Subcutaneous abdominal adipose tissue (tissue), 5 donors: ENCODE measurements around the gene CLASP1.
"Not testable (repeated sequence)": the region's sequence is repeated elsewhere in the genome, so short reads cannot be mapped to it uniquely, and the experiment has no call there.

ENCODE experiments used
- H3K27ac ChIP-seq: one replicate; pipeline ENCODE4 v1.7.0; 2013; ENCODE audit warnings: low read depth, mild to moderate bottlenecking, inconsistent platforms, low read length, moderate library complexity
- H3K27me3 ChIP-seq, 5 donors: one replicate each; pipeline ENCODE4 v1.7.0; 2013; ENCODE audit warnings: low read length in 5 of 5, inconsistent platforms in 1 of 5; ENCODE audit not compliant: control insufficient read depth in 5 of 5, insufficient read depth in 4 of 5
- H3K36me3 ChIP-seq, 5 donors: one replicate each; pipeline ENCODE4 v1.7.0; 2013; ENCODE audit warnings: low read length in 5 of 5; ENCODE audit not compliant: control insufficient read depth in 5 of 5, insufficient read depth in 5 of 5
- H3K4me1 ChIP-seq, 5 donors: one replicate each; pipeline ENCODE4 v1.7.0; 2013; ENCODE audit warnings: low read length in 5 of 5, mild to moderate bottlenecking in 3 of 5, moderate library complexity in 1 of 5; ENCODE audit not compliant: control insufficient read depth in 5 of 5, insufficient read depth in 5 of 5
- H3K4me3 ChIP-seq, 5 donors: one replicate each; pipeline ENCODE4 v1.7.0; 2013; ENCODE audit warnings: low read length in 5 of 5, low read depth in 1 of 5
- H3K9ac ChIP-seq, 5 donors: one replicate each; pipeline ENCODE4 v1.7.0; 2013; ENCODE audit warnings: low read length in 5 of 5, mild to moderate bottlenecking in 4 of 5, moderate library complexity in 3 of 5
- H3K9me3 ChIP-seq, 5 donors: one replicate each; pipeline ENCODE4 v1.7.0; 2013; ENCODE audit warnings: low read length in 5 of 5; ENCODE audit not compliant: control insufficient read depth in 5 of 5
- donor health status: healthy.
- donor health status: healthy.
- donor health status: healthy.
- donor health status: healthy.
- donor health status: healthy.

Gene CLASP1

DNA sequence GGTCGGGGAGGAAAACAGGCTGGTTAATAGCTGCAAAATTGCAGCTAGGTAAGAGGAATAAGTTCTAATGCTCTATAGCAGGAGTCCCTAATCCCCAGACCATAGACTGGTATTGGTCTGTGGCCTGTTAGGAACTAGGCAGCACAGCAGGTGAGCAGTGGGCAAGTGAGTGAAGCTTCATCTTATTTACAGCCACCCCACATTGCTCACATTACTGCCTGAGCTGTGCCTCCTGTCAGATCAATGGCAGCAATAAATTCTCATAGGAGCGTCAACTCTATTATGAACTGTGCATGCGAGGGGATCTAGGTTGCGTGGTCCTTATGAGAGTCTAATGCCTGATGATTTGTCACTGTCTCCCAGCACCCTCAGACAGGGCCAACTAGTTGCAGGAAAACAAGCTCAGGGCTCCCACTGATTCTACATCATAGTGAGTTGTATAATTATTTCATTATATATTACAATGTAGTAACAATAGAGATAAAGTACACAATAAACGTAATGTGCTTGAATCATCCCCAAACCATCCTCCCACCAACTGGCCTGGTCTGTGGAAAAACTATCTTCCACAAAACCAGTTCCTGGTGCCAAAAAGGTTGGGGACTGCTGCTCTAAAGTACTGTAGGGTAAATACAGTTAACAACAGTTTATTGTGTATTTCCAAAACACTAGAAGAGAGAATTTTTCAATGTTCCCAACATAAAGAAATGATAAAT lies 272.6 kb downstream of the CLASP1 start:
- no peaks in the 10 kb centered on the region for H3K9me3 ChIP-seq
- H3K27me3 ChIP-seq: no peaks in the 10 kb centered on the region
- H3K27ac ChIP-seq: no peak overlapping the region
- H3K4me3 ChIP-seq: no peak overlapping the region
- no peak overlapping the region for H3K9ac ChIP-seq
- no peaks in the 10 kb centered on the region for H3K4me1 ChIP-seq
- H3K36me3 ChIP-seq: peaks cover 32 to 74% (median 57%) of the 10 kb centered on the region in 5 donors

- H3K36me3 ChIP-seq: peaks cover 26 to 72% (median 54%) of the 10 kb centered on the region in 5 donors
- no peaks in the 10 kb centered on the region for H3K27me3 ChIP-seq
- H3K4me3 ChIP-seq: no peak overlapping the region
- no peak overlapping the region for H3K9ac ChIP-seq
- no peaks in the 10 kb centered on the region for H3K4me1 ChIP-seq
- no peak overlapping the region for H3K27ac ChIP-seq
- H3K9me3 ChIP-seq: no peaks in the 10 kb centered on the region
Observed at GRCh38 chr2:121375621-121376159, 273.6 kb downstream of the CLASP1 start.

DNA sequence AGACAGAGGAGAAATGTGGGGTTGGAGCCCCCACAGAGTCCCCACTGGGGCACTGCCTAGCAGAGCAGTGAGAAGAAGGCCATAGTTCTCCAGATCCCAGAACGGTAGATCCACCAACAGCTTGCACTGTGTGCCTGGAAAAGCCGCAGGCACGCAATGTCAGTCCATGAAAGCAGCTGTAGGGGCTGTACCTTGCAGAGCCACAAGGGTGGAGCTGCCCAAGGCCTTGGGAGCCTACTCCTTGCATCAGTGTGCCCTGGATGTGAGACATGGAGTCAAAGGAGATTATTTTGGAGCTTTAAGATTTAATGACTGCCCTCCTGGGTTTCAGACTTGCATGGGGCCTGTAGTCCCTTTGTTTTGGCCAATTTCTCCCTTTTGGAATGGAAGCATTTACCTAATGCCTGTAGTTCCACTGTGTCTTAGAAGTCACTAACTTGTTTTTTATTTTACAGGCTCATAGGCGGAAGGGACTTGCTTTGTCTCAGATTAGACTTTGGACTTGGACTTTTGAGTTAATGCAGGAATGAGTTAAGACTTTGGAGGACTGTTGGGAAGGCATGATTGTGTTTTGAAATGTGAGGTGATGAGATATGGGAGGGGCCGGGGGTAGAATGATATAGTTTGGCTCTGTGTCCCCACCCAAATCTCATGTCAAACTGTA lies 274.7 kb downstream of the CLASP1 start:
- not testable (repeated sequence) for H3K4me1 ChIP-seq, H3K27me3 ChIP-seq
- peaks cover 24 to 64% (median 53%) of the 10 kb centered on the region in 5 donors for H3K36me3 ChIP-seq

GRCh38 chr2:121372721-121373353 lies 276.4 kb downstream of the CLASP1 start:
- Histone ChIP-seq H3K27me3 (no peaks in the 10 kb centered on the region), H3K4me3 (no peak overlapping the region), H3K9ac (no peak overlapping the region), H3K9me3 (no peaks in the 10 kb centered on the region), H3K4me1 (no peaks in the 10 kb centered on the region), H3K27ac (no peak overlapping the region), H3K36me3 (peaks cover 18 to 69% (median 52%) of the 10 kb centered on the region in 5 donors)

More for the DNA sequence above, 274.7 kb downstream of the CLASP1 start:
- not testable (repeated sequence) for H3K9ac ChIP-seq, H3K27ac ChIP-seq, H3K9me3 ChIP-seq, H3K4me3 ChIP-seq

GRCh38 chr2:121372082-121372481 lies 277.2 kb downstream of the CLASP1 start:
- Histone ChIP-seq H3K27ac (no peak overlapping the region), H3K4me3 (no peak overlapping the region), H3K36me3 (peaks cover 10 to 69% (median 53%) of the 10 kb centered on the region in 5 donors), H3K9ac (no peak overlapping the region), H3K9me3 (no peaks in the 10 kb centered on the region), H3K27me3 (no peaks in the 10 kb centered on the region), H3K4me1 (no peaks in the 10 kb centered on the region)

- Histone ChIP-seq H3K27ac (no peak overlapping the region), H3K9ac (no peak overlapping the region), H3K27me3 (no peaks in the 10 kb centered on the region), H3K4me3 (no peak overlapping the region), H3K4me1 (no peaks in the 10 kb centered on the region), H3K9me3 (no peaks in the 10 kb centered on the region), H3K36me3 (peaks cover 12 to 75% (median 60%) of the 10 kb centered on the region in 5 donors)
Observed at GRCh38 chr2:121368836-121369235, 280.4 kb downstream of the CLASP1 start.

DNA sequence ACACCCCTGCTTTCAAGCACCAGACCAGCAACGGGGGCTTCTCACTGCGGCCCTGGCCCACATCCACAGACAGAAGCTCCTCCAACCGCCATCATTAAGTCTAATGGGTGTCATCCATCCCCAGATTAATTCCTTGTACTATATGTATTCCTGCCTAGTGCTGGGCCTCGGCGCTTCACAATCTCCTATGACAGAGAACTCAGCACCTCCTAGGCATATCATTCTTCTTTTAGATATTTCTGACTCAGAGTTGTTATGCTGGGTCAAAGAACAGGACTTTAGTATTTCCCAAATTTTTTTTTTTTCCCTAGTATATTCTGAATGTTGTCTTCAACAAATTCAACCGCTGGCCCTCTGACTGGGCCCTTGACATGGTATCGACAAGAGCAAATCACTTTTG lies 281.1 kb downstream of the CLASP1 start:
- H3K36me3 ChIP-seq: peaks cover 12 to 76% (median 63%) of the 10 kb centered on the region in 5 donors
- H3K27ac ChIP-seq: no peak overlapping the region
- no peak overlapping the region for H3K9ac ChIP-seq
- H3K27me3 ChIP-seq: no peaks in the 10 kb centered on the region
- H3K9me3 ChIP-seq: no peaks in the 10 kb centered on the region
- H3K4me3 ChIP-seq: no peak overlapping the region
- no peaks in the 10 kb centered on the region for H3K4me1 ChIP-seq

- H3K4me1 ChIP-seq: no peaks in the 10 kb centered on the region
- H3K9ac ChIP-seq: no peak overlapping the region
- H3K27me3 ChIP-seq: no peaks in the 10 kb centered on the region
- H3K4me3 ChIP-seq: no peak overlapping the region
- no peak overlapping the region for H3K27ac ChIP-seq
- peaks cover 12 to 77% (median 64%) of the 10 kb centered on the region in 5 donors for H3K36me3 ChIP-seq
- no peaks in the 10 kb centered on the region for H3K9me3 ChIP-seq
Observed at GRCh38 chr2:121367246-121367900, 281.9 kb downstream of the CLASP1 start.

GRCh38 chr2:121366040-121366439 lies 283.2 kb downstream of the CLASP1 start:
- no peak overlapping the region for H3K4me3 ChIP-seq
- H3K36me3 ChIP-seq: peaks cover 12 to 83% (median 73%) of the 10 kb centered on the region in 5 donors
- no peaks in the 10 kb centered on the region for H3K27me3 ChIP-seq

More at GRCh38 chr2:121366040-121366439, 283.2 kb downstream of the CLASP1 start:
- Histone ChIP-seq H3K9me3 (no peaks in the 10 kb centered on the region), H3K4me1 (no peaks in the 10 kb centered on the region), H3K27ac (no peak overlapping the region), H3K9ac (no peak overlapping the region)
